Head of caudate nucleus (tissue), 42 donors: Measurements from ENCODE around the gene METTL27.
A peak's percentile ranks its signal among the peaks of the same experiment; 100 is the strongest.
"Not testable (repeated sequence)": the region's sequence is repeated elsewhere in the genome, so short reads cannot be mapped to it uniquely, and the experiment has no call there.

Experiments used
- DNase-seq, 42 donors: peaks; one replicate each; pipeline versions ENCODE4 v3.0.0 to v3.0.0-alpha.2; 2020 to 2021; ENCODE audit warnings: mixed read lengths in 7 of 42
- intact Hi-C: fragments of 100-400 bp; cut with DNase I; formaldehyde crosslinking; loops from one replicate; pipeline ENCODE4 v1.15.0; 2022

Gene METTL27

GRCh38 chr7:73844131-73844547 lies 1.8 kb upstream of the METTL27 start:
- intact Hi-C loops = loop anchor here (5.0 kb wide), 1 partner anchor 107 kb away; the partner anchor contains the start of gene ABHD11
- DNase-seq = no peak

- intact Hi-C loops = loop anchor here (5.0 kb wide), 1 partner anchor 104 kb away; the partner anchor contains the start of gene ABHD11
- DNase-seq = no peak
These were observed 638 bp downstream of the METTL27 start for GRCh38 chr7:73841689-73842066.

GRCh38 chr7:73840715-73841379 lies 1.5 kb downstream of the METTL27 start:
- intact Hi-C loops = loop anchor here (5.0 kb wide), 1 partner anchor 104 kb away; the partner anchor contains the start of gene ABHD11
- no peak for DNase-seq

- no peak for DNase-seq
- intact Hi-C loops = loop anchor here (5.0 kb wide), 1 partner anchor 103 kb away; the partner anchor contains the start of gene ABHD11
These were observed 2.3 kb downstream of the METTL27 start for GRCh38 chr7:73839743-73840714.

- intact Hi-C loops = no loop called here
- DNase-seq = no peak
These were observed 3.0 kb downstream of the METTL27 start for GRCh38 chr7:73839290-73839689.

GRCh38 chr7:73838642-73839041 lies 3.7 kb downstream of the METTL27 start:
- intact Hi-C loops = no loop called here
- DNase-seq = no peak

- DNase-seq, intact Hi-C loops: not testable (repeated sequence)
These were observed 5.1 kb downstream of the METTL27 start for GRCh38 chr7:73837167-73837566.

- intact Hi-C loops = no loop called here
- no peak for DNase-seq
These were observed 7.6 kb downstream of the METTL27 start for GRCh38 chr7:73834626-73835191.

GRCh38 chr7:73833251-73833919 lies 8.9 kb downstream of the METTL27 start:
- no peak for DNase-seq

GRCh38 chr7:73832806-73833205 lies 9.5 kb downstream of the METTL27 start:
- DNase-seq = no peak
- intact Hi-C loops = no loop called here

More at GRCh38 chr7:73833251-73833919, 8.9 kb downstream of the METTL27 start:
- intact Hi-C loops = no loop called here

GRCh38 chr7:73831834-73832651 lies 10.3 kb downstream of the METTL27 start:
- intact Hi-C loops = no loop called here
- DNase-seq = no peak

- DNase-seq = no peak
- intact Hi-C loops = no loop called here
These were observed 10.8 kb downstream of the METTL27 start for GRCh38 chr7:73831584-73831833.

- no peak for DNase-seq
- intact Hi-C loops = no loop called here
These were observed 11.4 kb downstream of the METTL27 start, which contains the start of gene CLDN4 for GRCh38 chr7:73830681-73831583. Gene CLDN4 (plus strand): TSS chr7:73830996. CDS start chr7:73831202, 206 bp downstream.

GRCh38 chr7:73829921-73830680 lies 12.2 kb downstream of the METTL27 start:
- intact Hi-C loops = no loop called here
- no peak for DNase-seq

- peak in 1 of 42 donors; percentile 4 for DNase-seq
- intact Hi-C loops = no loop called here
These were observed 12.8 kb downstream of the METTL27 start for GRCh38 chr7:73829505-73829904.

- DNase-seq = peak in 1 of 42 donors; percentile 1
These were observed 13.3 kb downstream of the METTL27 start for GRCh38 chr7:73828972-73829371.

More at GRCh38 chr7:73828972-73829371, 13.3 kb downstream of the METTL27 start:
- intact Hi-C loops = no loop called here
